Peyer's patch (tissue), 4 donors: ENCODE data around the gene PEX26. TPM values are rescaled to one million over a fixed set of nuclear protein-coding genes. Genes with fewer than 3 reads are reported as not detected.
"Not testable (repeated sequence)": the region's sequence is repeated elsewhere in the genome, so short reads cannot be mapped to it uniquely, and the experiment has no call there.

Experiments used
- DNase-seq, 3 donors: peaks; one replicate each; pipeline ENCODE4 v3.0.0-alpha.2; 2017 to 2019
- H3K27ac ChIP-seq, 4 donors: fragments of 200-600 bp; sonication (generic); one replicate each; pipeline ENCODE4 v1.5.1; 2016 to 2019
- H3K27me3 ChIP-seq, 2 donors: fragments of 200-600 bp; sonication (generic); one replicate each; pipeline ENCODE4 v1.5.1; 2019
- H3K36me3 ChIP-seq, 3 donors: fragments of 200-600 bp; sonication (generic); one replicate each; pipeline ENCODE4 v1.5.1; 2016 to 2019
- H3K4me1 ChIP-seq, 4 donors: fragments of 200-600 bp; sonication (generic); one replicate each; pipeline ENCODE4 v1.5.1; 2016 to 2019
- H3K4me3 ChIP-seq, 4 donors: fragments of 200-600 bp; sonication (generic); 1 replicate in 3 of 4; 2 replicates in 1 of 4; pipeline ENCODE4 v1.5.1; 2016 to 2019; ENCODE audit warnings: mild to moderate bottlenecking in 1 of 4
- H3K9me3 ChIP-seq, 4 donors: fragments of 200-600 bp; sonication (generic); one replicate each; pipeline ENCODE4 v1.5.1; 2016 to 2019; ENCODE audit warnings: mild to moderate bottlenecking in 1 of 4
- CTCF ChIP-seq, 6 experiments: fragments of 450-650 bp in 4 of 6; fragments of 200-600 bp in 2 of 6; sonication (generic) in 1 of 6; IDR thresholded peaks; one replicate each; pipeline ENCODE4 v1.5.1; 2017 to 2019; ENCODE audit warnings: antibody characterized with exemption in 6 of 6, mild to moderate bottlenecking in 3 of 6, moderate library complexity in 1 of 6
- POLR2A ChIP-seq, 2 donors: fragments of 450-650 bp; IDR thresholded peaks; one replicate each; pipeline ENCODE4 v1.5.1; 2017; ENCODE audit warnings: antibody characterized with exemption in 2 of 2, mild to moderate bottlenecking in 2 of 2, moderate library complexity in 2 of 2
- total RNA-seq, 4 donors: library from RNA; depleted of rRNA; stranded (reverse); fragments of >200 nt; gene quantifications; one replicate each; pipeline ENCODE4 v1.1.0, GENCODE V29; 2016

Gene PEX26
- total RNA-seq, 4 donors from 2014 or later, result 53.6 to 120 (median 102) TPM

DNA sequence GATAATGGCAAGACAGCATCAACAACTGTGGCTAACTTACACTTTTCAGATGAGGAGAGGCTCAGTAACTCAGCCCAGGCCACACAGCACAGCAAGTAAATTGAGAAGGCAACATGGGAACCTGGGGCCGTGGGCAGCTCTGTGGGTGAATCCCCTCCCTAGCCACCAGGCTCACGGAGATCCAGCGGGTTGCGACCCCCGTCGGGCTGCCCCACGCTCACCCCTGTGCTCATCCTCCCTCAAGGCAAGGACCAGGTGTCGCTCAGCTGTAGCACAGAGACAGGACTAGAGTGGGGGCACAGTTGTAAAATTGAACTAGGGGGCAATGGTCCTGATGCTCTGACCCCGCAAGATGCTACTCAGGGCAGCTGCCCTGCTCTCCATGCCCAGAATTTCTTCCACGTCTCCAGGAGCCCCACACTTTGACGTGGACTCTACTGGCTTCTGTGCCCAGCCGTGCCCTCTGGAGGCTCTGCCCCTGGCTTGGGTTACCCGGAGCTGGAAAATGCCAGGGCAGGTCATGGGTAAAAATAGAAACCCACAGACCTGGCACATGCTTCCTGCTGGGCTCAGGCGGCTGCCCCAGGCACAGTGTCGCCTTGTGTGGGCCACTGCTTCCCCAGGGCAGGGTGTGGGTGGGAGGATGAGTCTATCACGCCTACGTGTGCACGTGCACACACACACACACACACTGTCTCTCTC is 41.8 kb downstream of the PEX26 start:
- H3K9me3 ChIP-seq, result no peaks in the 10 kb centered on the region
- H3K27me3 ChIP-seq, result no peaks in the 10 kb centered on the region
- no peak overlapping the region for H3K4me3 ChIP-seq
- H3K4me1 ChIP-seq, result no peaks in the 10 kb centered on the region
- DNase-seq, result no peak
- TF ChIP-seq CTCF (IDR thresholded peaks at IDR 0.05), result no peak
- TF ChIP-seq POLR2A (IDR thresholded peaks at IDR 0.05), result no peak
- H3K36me3 ChIP-seq, result no peaks in the 10 kb centered on the region
- no peak overlapping the region for H3K27ac ChIP-seq

- no peak overlapping the region for H3K4me3 ChIP-seq
- no peak overlapping the region for H3K27ac ChIP-seq
- DNase-seq, result no peak
- H3K36me3 ChIP-seq, result no peaks in the 10 kb centered on the region
- H3K4me1 ChIP-seq, result no peaks in the 10 kb centered on the region
- TF ChIP-seq CTCF (IDR thresholded peaks at IDR 0.05) (no peak), POLR2A (IDR thresholded peaks at IDR 0.05) (no peak)
- no peaks in the 10 kb centered on the region for H3K9me3 ChIP-seq
- no peaks in the 10 kb centered on the region for H3K27me3 ChIP-seq
Observed at GRCh38 chr22:18120857-18121256, 43.1 kb downstream of the PEX26 start.

- H3K36me3 ChIP-seq, result peaks cover 0 to 2% (median 0%) of the 10 kb centered on the region in 3 donors
- no peak overlapping the region for H3K27ac ChIP-seq
- H3K9me3 ChIP-seq, result no peaks in the 10 kb centered on the region
- no peaks in the 10 kb centered on the region for H3K27me3 ChIP-seq
- no peak for TF ChIP-seq CTCF (IDR thresholded peaks at IDR 0.05)
- TF ChIP-seq POLR2A (IDR thresholded peaks at IDR 0.05), result no peak
- H3K4me1 ChIP-seq, result no peaks in the 10 kb centered on the region
- H3K4me3 ChIP-seq, result no peak overlapping the region
- no peak for DNase-seq
Observed at GRCh38 chr22:18121506-18121905, 43.7 kb downstream of the PEX26 start.

DNA sequence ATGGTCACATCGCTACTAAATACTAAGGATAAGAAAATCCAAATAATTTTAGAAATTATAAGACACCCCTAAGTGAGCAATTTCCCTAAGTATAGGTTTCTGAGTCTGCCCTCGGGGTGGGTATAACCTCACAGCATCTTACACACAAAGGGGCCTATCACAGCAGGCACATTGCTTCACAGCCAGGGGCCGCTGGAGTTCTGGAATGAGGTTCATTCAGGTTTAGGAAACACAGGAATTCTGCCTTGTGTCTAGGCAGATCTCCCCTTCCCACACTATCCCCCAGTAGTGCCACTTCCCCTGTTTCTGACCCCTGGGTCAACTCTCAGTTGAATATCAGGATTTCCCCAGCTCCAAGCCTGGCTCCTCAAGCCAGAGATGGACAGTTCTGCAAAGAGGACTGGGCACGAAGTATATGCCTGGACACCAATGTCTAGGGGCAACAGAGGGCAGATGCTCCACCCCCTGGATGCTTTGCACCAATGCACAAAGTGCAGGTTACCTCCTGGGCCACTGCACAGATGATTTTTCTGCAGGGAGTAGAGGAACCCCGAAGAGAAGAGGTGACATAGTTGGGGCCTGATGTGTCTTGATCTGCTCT is 44.3 kb downstream of the PEX26 start:
- H3K4me3 ChIP-seq, result no peak overlapping the region
- no peak overlapping the region for H3K27ac ChIP-seq
- peaks cover 0 to 7% (median 0%) of the 10 kb centered on the region in 3 donors for H3K36me3 ChIP-seq
- no peaks in the 10 kb centered on the region for H3K4me1 ChIP-seq
- TF ChIP-seq POLR2A (IDR thresholded peaks at IDR 0.05) (no peak), CTCF (IDR thresholded peaks at IDR 0.05) (no peak)
- H3K27me3 ChIP-seq, result no peaks in the 10 kb centered on the region
- DNase-seq, result no peak
- no peaks in the 10 kb centered on the region for H3K9me3 ChIP-seq

- not testable (repeated sequence) for H3K27ac ChIP-seq, H3K36me3 ChIP-seq, H3K4me1 ChIP-seq, H3K4me3 ChIP-seq, H3K9me3 ChIP-seq, H3K27me3 ChIP-seq, DNase-seq
Observed at GRCh38 chr22:18123476-18124025, 45.8 kb downstream of the PEX26 start.

DNA sequence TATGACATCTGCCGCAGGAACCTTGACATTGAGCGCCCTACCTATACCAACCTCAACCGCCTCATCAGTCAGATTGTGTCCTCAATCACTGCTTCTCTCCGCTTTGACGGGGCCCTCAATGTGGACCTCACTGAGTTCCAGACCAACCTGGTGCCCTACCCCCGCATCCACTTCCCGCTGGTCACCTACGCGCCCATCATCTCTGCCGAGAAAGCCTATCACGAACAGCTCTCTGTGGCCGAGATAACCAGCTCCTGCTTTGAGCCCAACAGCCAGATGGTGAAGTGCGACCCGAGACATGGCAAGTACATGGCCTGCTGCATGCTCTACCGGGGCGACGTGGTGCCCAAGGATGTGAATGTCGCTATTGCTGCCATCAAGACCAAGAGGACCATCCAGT is 48.8 kb downstream of the PEX26 start:
- no peaks in the 10 kb centered on the region for H3K27me3 ChIP-seq
- TF ChIP-seq CTCF (IDR thresholded peaks at IDR 0.05) (no peak), POLR2A (IDR thresholded peaks at IDR 0.05) (no peak)
- H3K9me3 ChIP-seq, result no peaks in the 10 kb centered on the region
- H3K27ac ChIP-seq, result no peak overlapping the region
- H3K4me1 ChIP-seq, result no peaks in the 10 kb centered on the region
- peaks cover 0 to 7% (median 0%) of the 10 kb centered on the region in 3 donors for H3K36me3 ChIP-seq
- no peak for DNase-seq
- H3K4me3 ChIP-seq, result no peak overlapping the region
